Stimulated activated CD4-positive, alpha-beta T cell treated with anti-CD3 and anti-CD28 coated beads, Interleukin-12 subunit alpha, Interleukin-12 subunit beta, amount 100 ng/mL, for 4 hours (primary cell): Measurements from ENCODE around the gene EPHA8.

Experiments
- DNase-seq: peaks from one replicate; pipeline ENCODE4 v3.0.0-alpha.2; 2020

EPHA8 gene

GRCh38 chr1:22537441-22538139, 25.7 kb upstream of the EPHA8 start:
- no peak for DNase-seq

DNA sequence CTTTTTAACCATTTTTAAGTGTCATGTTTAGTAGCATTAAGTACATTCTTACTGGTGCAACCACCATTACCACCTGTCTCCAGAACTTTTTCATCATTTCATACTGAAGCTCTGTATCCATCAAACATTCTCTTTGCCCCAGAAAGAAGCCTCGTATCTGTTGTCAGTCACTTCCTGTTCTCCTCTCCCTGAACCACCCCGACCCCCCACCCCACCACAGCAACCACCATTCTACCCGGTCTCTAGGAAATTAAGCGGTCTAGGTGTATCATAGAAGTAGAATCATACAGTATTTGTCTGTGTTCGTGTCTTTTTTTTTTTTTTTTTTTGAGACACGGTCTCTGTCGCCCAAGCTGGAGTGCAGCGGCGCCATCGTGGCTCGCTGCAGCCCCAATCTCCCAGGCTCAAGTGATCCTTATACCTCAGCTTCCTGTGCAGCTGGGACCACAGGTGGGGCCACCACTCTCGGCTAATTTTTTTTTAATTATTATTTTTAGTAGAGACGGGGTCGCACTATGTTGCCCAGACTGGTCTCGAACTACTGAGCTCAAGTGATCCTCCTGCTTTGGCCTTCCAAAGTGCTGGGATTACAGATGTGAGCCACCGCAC, 23.7 kb upstream of the EPHA8 start:
- DNase-seq = no peak

GRCh38 chr1:22540337-22540736, 23.0 kb upstream of the EPHA8 start:
- DNase-seq = no peak

DNA sequence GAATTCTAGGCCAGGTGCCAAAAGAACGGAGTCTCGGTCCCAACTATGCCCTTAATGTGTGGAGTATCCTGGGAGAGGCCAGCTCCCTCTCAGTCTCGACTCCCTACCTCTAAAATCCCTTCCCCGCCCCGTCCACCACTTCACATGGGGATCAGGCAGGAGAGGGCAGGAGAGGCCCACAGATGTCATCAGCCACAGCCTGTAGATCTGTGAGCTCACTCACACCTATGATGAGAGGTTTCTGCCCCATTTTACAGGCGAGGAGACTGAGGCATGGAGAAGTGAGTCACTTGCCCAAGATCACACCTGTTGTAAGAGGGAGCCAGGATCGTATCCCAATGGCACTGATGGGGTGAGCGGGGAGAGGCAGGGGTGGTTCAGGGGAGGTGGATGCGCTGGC, 20.4 kb upstream of the EPHA8 start:
- no peak for DNase-seq

GRCh38 chr1:22543679-22544078, 19.6 kb upstream of the EPHA8 start:
- no peak for DNase-seq

DNA sequence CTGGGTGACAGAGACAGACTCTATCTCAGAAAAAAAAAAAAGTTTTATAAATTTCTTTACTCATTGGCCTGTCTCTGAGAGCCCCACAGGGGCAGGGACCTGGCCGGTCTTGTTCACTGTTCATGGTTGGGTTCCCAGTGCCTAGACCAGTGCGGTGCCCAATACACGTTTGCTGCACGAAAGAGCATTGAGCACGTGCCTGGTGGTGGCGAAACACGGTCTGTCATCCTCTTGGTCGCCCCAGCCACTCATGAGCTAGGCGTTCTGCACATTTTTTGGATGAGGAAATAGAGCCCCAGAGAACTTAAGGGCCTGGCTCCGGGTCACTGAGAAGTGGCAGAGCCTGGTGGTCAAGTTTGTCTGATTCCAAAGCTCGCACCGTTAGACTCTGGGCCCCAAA, 18.7 kb upstream of the EPHA8 start:
- DNase-seq = no peak

GRCh38 chr1:22545141-22545540, 18.1 kb upstream of the EPHA8 start:
- no peak for DNase-seq

GRCh38 chr1:22547186-22547817, 16.0 kb upstream of the EPHA8 start:
- DNase-seq = no peak

DNA sequence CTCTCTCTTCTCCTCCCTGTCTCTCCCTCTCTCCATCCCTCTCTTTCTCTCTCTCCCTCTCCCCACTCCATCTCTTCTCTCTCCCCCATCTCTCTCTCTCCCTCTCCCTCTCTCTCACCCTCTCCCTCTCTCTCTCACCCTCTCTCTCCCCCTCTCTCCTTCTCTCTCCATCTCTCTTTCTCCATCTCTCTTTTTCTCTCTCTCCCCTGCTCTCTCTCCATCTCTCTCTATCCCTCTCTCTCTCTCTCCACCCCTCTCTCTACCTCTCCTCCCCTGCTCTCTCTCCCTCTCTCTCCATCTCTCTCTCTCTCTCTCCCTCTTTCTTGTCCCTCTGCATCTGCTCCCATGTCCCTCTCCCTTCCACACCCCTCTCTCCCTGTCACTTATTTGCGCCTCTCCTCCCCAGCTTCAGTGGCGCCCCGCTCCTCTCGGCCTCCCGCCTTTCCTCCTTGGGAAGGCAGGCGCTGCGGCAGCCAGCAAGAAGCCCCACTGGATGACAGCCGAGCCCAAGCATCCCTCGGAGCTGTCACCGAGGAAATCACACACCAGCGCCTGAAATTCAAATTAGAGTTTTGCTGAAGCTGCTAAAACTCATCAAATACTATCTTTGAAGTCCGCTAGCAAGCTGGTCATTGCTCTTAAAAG, 15.3 kb upstream of the EPHA8 start:
- no peak for DNase-seq

DNA sequence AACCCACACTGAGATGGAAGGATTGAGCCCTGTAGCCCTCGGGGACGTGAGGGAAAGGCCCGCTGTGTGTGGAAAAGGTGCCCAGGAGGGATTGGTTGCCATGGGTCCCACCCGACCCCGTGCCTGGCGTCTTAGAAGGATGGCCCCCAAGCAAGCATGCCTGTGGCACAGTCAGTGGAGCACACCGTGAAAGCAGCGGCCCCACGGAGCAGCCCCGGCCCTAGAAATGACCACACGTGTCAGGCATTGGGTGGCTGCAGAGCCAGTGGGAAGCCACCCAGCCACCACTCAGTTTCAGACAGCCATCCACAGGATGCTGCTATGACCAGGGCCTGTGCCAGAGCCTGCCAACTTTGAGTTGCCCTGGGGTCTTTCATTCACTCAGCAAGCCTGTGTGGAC, 13.3 kb upstream of the EPHA8 start:
- no peak for DNase-seq

DNA sequence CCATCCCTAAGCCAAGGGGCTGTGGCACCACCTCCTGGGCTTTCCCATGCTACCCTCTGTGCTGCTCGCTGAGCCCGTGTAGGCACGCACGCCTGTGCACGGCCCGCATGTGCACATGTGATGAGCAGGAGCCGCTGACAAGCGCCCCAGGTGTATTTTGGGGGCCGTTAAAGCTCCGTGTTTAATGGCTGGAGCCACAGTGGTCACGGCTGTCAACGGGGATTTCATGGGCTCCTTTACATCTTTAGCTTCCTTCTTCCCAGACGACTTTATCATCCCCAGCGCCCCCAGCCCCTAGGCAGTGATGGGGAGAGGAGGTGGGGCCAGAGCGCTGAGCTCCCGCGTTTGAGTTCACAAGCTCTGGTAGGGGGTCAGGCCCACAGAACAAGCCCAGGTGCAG, 11.7 kb upstream of the EPHA8 start:
- DNase-seq = no peak

- DNase-seq = no peak
These were observed 11.3 kb upstream of the EPHA8 start for GRCh38 chr1:22552021-22552420.

GRCh38 chr1:22553104-22553880, 10.0 kb upstream of the EPHA8 start:
- no peak for DNase-seq

DNA sequence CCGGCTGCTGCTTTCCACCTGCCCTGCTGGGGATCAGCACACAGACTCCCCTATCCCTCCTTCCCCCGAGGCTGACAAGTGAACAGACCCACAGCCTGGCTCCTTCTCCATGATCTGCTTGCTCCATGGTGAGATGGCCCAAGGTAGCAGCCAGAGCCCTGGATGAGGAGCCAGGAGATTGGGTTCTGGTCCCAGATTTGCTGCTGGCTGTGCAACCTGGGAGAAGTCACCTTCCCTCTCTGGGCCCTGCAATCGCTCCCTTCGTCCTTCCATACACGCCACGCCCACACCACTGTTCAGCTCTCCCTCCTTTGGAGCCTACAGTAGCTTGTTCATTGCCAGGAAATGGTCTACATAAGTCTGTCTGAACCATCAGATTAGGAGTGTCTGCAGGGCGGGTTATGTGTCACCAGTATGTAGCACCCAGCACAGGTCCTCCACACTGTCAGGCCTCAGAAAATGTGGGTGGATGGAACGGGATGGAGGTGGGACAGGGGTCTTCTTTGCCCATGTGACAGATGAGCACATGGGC, 9.2 kb upstream of the EPHA8 start:
- no peak for DNase-seq

DNA sequence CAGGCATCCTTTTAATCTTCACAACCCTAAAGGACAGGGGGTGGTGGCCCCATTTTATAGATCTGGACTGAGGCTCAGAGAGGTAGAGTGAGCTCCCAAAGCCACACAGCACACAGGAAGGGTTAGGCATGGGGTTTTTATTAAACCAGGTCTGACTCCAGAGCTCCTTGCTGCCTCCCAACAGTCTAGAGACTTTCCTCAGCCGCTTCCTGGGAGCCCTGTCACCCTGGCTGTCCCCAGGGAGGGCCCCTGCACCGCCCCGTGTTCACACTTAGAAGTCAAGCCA, 8.0 kb upstream of the EPHA8 start:
- no peak for DNase-seq

- DNase-seq = no peak
These were observed 6.7 kb upstream of the EPHA8 start for GRCh38 chr1:22556391-22557104.

DNA sequence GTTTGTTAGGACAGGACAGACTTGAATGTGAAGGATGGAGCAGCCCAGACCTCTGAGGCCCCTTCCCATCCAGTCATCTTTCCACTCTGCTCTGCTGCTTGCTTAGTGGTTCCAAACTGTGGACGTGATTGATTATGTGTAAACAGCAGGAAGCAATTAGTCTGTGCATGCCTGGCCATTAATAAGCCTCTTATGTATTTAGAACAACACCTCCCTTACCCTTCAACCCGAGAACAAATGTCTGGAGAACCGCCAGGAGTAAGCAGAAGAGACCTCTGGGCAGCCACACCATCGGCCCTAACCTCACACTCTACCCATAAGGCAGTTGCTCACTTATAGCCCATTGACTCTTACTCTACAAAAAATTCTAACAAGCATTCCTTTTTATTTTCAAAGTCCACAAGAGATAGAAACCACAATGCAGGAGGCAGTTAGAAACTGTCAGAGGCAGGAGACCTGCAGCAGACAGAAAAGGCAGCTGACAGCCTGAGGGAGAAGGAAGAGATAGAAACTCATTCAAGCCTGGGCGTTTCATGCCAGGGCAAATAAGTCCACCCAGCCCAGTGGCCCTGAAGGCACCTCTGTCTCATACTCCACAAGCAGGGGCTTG, 5.8 kb upstream of the EPHA8 start:
- no peak for DNase-seq

- DNase-seq = no peak
These were observed 648 bp downstream of the EPHA8 start for GRCh38 chr1:22563671-22564602.

- no peak for DNase-seq
These were observed 2.9 kb downstream of the EPHA8 start for GRCh38 chr1:22566161-22566560.

DNA sequence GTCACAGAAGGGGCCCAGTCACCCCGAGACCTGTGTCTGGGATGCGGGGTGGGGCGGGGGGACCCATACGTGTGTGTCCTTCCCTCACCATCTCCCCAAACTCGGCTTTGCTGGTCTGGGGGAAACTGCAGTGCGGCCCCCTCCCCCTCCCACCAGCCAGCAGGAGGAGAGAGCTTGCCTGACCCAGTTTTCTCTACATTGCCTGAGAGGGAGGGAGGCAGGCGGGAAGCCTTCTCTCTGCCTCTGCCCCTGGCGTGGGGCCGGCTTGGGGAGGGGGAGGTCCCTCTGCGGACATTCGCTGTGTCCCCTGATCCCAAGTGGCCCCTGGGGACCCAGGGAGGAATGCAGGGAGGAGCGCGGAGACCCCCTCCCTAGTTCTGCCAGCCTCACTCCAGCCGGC, 3.9 kb downstream of the EPHA8 start:
- DNase-seq = no peak

DNA sequence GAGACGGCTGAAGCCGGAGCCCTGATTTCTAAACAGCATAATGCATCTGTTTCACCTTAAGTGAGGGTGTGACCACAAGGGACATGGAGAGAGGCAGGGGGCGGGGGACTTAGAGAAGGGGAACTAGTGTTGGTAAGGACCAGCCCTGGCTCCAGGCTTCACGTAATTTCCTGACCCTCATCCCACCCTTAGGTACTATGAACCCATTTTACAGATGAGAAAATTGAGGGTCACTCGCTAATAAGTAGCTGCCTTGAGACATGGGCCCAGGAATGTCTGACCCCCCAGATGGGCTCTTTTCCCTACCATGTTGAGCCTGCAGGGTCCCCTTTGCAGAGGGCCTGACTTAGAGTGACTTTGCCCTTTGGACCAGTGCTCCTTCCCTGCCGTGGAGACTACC, 4.7 kb downstream of the EPHA8 start:
- DNase-seq = no peak
